ENCODE data around the gene EMILIN3. TPM values are rescaled to one million over a fixed set of nuclear protein-coding genes. Genes with fewer than 3 reads are reported as not detected.
A peak's percentile ranks its signal among the peaks of the same experiment; 100 is the strongest.
"Not testable (repeated sequence)": the region's sequence is repeated elsewhere in the genome, so short reads cannot be mapped to it uniquely, and the experiment has no call there.

EMILIN3 gene
- total RNA-seq, 1 experiment from 2014 or later: 0.24 TPM

DNA sequence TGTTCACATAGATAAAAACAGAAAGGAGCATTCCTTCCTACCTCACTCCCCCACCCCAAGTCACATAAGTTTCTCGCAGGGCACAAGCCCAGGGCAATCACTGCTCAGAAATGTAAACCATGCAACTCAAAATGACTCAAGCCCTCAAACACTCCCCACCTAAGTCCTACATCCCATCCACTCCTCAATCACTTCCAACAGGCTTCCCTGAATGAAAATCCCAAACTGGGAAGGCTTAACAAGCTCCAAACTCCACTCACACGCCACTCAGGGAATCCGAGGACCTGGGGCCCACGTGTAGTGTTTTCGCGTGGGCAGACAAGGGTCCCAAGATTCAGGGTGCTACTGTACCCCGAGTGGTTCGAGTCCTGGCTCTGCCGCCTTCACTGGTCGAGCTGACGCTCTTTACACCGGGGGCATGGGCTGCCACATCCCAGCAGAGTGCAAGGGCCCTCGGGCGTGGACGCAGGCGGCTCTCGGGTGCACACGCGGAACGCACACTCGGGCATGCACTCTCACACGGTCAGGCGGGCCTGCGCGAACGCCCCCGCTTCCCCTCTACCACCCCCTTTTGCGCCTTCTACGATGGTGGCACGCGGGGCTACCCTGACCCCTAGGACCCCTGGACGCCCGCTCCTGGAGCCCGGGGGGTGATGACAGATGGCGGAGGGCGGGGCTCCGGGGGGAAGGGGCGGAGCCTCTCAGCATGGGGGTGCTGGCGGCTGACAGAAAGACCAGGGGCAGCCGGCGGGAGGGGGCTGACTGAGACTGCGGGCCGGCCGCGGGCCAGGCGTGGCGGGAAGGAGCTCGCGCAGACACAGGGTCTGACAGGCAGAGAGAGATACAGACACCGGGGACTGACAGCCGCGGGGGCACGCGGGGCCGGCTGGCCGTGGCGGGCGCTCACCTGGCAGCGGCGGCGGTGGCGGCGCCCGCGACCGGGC, 49.7 kb downstream of the EMILIN3 start:
- in situ Hi-C loops (cut with HindIII; ENCODE audit: low pct_unique_long_range_greater_than_20kb, low sequenced_read_pairs): no loop called here
- DNase-seq (ENCODE audit: low read depth, low spot score): peak; percentile 59

DNA sequence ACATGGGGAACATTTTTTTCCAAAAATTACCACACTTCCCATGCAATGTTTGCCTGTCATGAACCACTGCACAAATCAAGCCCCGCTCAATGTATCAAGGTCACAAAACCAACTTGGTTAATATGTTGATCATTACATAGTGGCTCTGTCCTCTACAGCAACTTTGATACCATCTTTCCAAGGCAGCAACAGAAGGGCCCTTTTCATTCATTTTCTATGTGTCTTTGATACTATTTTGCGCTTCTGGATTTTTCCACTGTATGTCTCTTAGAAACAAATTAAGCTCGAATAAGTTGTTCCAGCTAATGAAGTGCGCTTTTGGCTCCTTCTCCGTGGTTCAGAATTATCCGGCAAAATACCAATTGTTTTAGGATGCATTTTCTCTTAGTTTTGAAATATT, 50.6 kb downstream of the EMILIN3 start:
- in situ Hi-C loops (cut with HindIII; ENCODE audit: low pct_unique_long_range_greater_than_20kb, low sequenced_read_pairs): no loop called here
- DNase-seq (ENCODE audit: low read depth, low spot score): no peak

DNA sequence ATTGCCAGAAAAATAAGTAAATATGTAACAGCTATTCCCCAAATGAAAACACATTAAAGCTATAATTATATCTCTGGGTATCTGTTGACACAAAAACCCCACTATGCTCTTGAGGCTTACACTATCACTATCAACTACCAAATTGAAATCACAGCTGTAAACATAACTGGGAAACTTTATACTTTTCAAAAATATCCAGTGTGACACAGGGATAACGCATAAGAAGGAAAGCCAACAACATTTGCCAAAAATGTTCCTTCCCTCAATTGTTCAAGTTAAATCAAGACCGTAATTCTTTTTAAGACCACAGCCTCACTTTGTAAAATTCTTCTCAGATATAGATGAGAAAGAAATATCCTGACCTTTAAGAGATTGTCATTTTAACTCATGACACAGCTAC, 52.2 kb downstream of the EMILIN3 start:
- in situ Hi-C loops (cut with HindIII; ENCODE audit: low pct_unique_long_range_greater_than_20kb, low sequenced_read_pairs): no loop called here

DNA sequence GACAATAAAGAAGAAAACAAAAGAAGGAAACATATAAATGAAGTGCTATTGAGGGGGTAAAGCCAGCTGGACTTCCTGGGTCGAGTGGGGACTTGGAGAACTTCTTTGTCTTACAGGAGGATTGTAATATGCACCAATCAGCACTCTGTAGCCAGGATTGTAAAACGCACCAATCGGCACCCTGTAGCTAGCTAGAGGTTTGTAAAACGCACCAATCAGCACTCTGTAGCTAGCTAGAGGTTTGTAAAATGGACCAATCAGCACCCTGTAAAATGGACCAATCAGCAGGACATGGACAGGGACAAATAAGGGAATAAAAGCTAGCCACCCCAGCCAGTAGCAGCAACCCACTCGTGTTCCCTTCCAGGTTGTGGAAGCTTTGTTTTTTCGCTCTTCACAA, 54.6 kb downstream of the EMILIN3 start:
- in situ Hi-C loops (cut with HindIII; ENCODE audit: low pct_unique_long_range_greater_than_20kb, low sequenced_read_pairs); DNase-seq (ENCODE audit: low read depth, low spot score): not testable (repeated sequence)

More for the DNA sequence above, 52.2 kb downstream of the EMILIN3 start:
- no peak for DNase-seq (ENCODE audit: low read depth, low spot score)

Other genes with a start within 250 kb of the EMILIN3 start
- gene PLCG1, start 229.3 kb downstream of the EMILIN3 start, total RNA-seq (2014; rRNA removed; shearing (Covaris generic)): 62.1 and 85.8 TPM in 2 replicates
- 7.3 and 10.6 TPM in 2 replicates for gene ZHX3, start 49.1 kb downstream of the EMILIN3 start, total RNA-seq (2014; rRNA removed; shearing (Covaris generic))
- 6.2 and 8.9 TPM in 2 replicates for gene LPIN3, start 26.0 kb downstream of the EMILIN3 start, total RNA-seq (2014; rRNA removed; shearing (Covaris generic))